ENCODE measurements around the gene KIRREL3.
"Not testable (repeated sequence)": the region's sequence is repeated elsewhere in the genome, so short reads cannot be mapped to it uniquely, and the experiment has no call there.

KIRREL3 gene

DNA sequence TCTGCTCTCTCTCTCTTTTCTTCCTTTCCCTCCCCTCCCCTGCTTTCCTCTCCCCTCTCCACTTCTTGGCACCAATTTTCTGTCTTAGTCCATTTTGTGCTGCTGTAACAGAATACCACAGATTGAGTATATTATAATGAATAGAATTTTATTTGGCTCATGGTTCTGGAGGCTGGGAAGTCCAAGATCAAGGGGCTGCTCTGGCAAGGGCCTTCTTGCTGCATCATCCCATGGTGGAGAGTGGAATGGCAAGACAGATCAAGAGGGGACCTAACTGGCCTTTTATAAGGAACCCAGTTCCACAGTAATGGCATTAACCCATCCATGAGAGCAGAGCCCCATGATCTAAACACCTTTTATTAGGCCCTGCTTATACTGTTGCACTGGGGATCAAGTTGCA is 600.6 kb downstream of the KIRREL3 start:
- no peak for DNase-seq (ENCODE audit: low read depth)

DNA sequence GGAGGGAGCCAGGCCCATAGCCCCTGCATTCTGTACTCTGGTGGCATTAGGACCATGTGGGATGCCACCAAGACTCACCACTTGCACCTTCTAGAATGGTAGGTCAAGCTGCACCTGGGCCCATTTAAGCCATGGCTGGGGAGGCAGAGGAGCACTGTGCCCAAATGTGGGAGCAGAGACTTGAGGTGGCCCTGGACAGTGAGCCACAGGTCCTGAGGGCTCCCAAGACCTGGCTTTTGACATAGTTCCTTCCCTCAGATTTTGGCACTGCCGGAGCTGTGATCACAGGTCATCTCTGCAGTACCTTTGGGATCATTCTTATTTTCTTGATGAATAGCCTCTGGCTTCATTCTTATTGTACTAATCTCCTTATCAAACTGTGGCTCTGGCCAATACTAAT is 601.8 kb downstream of the KIRREL3 start:
- DNase-seq (ENCODE audit: low read depth), result no peak

DNA sequence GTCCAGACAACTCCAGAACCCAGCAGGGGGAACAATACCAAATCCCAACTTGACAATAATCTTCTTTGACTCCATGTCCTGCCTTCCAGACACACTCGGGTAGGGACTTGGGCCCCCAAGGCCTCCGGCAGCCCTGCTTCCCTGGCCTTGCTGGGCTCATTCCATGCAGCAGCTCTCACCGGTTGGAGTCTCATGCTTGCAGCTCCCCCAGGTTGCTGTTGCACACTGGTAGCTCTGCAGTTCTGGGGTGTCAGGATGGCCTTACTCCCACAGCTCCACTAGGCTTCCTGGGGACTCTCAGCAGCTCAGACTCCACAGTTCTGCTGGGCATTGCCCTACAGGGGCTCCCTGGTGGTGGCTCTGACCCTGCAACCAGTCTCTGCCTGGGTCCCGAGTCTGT is 602.3 kb downstream of the KIRREL3 start:
- DNase-seq (ENCODE audit: low read depth), result no peak

DNA sequence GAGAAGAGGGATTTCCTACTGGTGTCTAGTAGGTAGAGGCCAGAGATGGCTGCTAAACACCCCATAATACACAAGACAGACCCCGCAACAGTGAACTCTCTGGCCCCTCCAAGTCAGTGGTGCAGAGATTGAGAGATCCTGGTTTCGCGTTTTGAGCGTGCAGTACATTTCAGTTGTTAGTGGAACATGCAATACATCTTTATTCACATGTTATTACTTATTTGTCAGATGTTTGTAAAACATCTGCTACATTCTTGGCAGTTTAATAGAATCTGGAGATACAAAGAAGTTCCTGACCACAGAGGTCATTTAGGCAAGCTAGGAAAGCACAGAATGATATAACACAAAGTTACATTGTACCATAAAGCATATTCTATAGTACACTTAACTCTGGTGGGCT is 603.6 kb downstream of the KIRREL3 start:
- DNase-seq (ENCODE audit: low read depth), result no peak

DNA sequence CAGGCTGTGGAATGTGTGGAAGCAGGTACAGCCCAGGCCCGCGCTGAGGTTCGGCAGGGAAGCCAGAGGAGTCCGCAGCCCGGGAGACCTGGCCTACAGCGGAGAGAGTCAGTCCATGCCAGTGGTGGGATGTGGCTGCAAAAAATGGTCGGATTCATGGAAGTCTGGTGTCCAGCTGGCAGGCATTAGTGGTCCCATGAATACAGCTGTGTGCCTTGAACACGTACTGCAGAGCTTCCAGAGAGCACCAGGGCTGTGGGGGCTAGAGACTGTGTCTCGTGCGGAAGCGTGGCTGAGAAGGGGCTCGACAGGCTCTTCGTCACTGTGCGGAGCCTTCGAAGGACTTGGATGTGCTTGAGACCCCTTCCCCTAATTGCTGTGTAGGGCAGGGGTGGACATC is 604.3 kb downstream of the KIRREL3 start:
- DNase-seq (ENCODE audit: low read depth), result not testable (repeated sequence)

DNA sequence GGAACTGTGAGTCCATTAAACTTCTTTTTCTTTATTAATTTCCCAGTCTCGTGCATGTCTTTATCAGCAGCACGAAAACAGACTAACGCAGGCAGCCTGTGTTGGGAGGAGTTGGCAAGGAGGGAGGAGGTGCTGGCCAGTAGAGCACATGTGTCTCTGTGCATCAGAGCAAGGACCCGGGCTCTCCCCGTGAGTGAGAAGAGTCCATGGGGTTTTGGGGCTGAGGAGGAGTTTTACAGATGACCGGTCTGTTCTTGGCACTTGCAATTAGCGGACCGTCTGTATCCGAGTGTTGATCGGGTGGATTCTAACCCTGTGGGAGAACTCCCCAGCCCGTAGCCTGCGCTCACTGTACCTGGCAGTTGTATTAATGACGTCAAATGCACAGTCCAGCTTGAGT is 604.8 kb downstream of the KIRREL3 start:
- DNase-seq (ENCODE audit: low read depth), result not testable (repeated sequence)

DNA sequence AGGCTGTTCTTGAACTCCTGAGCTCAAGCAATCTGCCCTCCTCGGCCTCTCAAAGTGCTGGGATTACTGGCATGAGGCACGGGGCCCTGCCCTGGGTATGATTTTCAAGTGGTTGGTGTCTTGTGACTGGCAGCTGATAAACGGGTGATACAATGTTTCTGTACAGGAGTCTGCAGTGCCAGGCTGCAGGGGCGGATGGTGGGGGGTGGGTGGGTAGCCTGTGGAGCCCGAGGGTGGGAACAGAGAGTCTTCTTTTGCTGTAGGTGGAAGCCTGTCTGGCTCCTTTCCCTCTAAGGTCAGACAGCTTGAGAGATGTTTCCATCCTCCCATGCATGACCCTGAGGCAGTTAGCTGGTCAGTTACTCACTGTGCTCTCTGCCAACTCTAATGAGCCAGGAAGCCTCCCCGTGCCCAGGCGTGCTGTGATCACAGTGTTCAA is 605.9 kb downstream of the KIRREL3 start:
- DNase-seq (ENCODE audit: low read depth), result not testable (repeated sequence)

DNA sequence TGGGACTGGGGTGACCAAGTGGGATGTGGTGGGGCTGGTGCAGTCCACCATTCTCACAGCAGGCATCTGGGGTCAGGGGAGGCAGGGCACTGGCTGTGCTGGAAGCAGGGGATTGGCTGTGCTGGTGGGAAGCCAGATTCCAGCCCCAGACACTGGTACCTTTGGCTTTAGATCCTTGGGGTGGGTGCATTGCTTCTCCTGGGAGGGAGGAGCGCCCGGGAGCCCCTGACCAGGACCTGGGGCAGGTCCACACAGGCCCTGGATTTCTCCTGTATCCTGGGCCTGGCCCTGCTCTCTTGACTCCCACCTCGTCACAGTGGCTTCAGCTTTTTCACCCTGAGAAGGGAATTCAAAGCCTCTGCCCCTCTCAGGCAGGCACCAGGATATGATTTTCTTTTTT is 606.5 kb downstream of the KIRREL3 start:
- DNase-seq (ENCODE audit: low read depth), result no peak

DNA sequence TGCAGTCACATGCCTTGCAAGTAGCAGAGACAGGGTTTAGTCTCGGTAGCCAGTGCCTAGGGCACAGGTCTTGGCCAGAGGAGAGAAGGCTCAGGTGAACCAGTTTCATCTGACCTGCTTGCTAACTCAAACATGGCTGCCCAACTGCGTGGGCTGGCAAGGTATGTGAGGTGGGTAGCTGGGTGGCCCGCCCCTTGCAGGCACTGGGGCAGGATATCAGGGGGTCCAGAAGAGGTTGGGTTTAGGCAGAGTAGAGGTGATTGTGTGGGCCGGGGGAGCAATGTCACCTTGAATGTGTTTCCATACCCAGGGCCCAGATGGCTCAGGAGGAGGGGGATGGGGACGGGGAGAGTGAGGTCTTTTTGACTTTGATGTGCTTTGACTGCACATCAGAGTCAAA is 607.4 kb downstream of the KIRREL3 start:
- DNase-seq (ENCODE audit: low read depth), result no peak

DNA sequence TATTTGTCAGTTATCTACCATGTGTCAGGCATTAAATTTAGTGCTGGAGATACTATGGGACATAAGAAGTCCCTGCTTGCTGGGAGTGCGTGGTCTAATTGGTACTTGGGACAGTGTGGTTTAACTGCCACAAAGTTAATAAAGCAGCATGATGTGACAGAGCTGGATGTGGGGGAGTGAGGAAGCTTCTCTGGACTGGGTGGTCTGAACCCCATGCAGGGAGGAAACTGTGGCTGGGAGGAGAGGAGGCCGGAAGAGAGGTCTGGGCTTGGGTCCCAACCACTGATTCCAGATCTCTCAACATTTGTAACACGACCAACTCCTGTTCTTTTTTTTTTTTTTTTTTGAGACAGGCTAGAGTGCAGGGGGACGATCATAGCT is 607.9 kb downstream of the KIRREL3 start:
- no peak for DNase-seq (ENCODE audit: low read depth)

DNA sequence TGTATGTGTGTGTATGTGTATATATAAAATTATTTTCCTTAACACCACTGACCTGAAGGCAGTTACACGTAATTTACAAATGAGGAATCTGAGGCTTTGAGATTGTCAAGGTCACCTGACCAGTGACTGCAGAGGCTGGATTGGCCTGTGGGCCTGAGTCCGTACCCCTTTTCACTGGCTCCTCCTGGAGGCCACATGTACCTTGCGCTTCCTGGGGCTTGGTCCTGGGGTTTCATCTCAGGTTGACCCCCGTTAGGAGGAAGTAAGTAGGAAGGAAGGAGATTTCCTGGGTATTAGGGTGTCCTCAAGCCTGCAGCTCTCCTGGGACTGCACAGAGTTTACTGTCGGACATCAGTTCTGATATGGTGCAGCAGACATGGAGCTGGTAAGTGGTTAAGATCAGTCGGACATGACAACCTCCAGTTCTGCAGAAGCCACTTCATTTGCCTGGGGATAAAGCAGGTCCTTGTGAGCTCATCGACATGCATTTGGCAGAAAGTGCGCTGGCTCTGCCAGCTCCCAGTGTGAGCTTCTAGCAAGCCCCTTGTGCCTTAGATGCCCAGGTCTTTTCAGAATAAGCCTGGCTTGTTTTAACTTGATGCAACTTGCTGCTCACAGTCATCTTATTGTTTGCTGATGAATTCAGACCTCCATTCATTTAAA is 608.5 kb downstream of the KIRREL3 start:
- no peak for DNase-seq (ENCODE audit: low read depth)

DNA sequence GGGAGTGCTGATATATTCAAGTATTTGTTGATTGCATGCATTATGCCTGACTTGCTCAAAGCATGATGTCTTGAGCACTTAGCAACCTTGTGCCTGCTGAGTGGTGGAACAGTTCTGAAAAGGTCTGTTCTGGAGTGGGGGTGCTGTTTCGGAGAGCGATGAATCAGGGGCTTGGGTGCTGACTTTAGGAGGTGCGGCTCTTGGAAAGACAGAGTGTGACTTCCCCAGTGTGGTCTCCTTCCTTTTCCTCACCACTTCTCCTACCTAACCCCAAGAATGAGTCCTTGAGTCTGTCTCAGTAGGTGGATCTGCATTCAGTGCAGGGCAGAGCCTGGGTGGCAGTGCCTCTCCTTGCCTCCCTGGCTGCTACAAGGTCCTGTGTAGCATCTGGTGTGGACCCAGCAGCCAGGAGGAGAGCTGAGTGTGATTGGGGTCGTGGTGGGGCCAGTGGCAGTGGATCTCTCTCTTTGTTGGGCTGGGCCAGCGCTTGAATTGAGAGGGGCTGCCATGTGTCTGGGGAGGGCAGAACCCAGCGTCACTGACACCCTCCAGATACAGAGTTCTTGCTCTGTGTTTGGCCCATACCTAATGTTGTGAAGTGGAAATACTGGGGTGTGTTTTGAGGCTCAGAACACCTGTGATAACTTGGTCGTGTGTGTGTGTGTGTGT is 609.1 kb downstream of the KIRREL3 start:
- DNase-seq (ENCODE audit: low read depth), result no peak

DNA sequence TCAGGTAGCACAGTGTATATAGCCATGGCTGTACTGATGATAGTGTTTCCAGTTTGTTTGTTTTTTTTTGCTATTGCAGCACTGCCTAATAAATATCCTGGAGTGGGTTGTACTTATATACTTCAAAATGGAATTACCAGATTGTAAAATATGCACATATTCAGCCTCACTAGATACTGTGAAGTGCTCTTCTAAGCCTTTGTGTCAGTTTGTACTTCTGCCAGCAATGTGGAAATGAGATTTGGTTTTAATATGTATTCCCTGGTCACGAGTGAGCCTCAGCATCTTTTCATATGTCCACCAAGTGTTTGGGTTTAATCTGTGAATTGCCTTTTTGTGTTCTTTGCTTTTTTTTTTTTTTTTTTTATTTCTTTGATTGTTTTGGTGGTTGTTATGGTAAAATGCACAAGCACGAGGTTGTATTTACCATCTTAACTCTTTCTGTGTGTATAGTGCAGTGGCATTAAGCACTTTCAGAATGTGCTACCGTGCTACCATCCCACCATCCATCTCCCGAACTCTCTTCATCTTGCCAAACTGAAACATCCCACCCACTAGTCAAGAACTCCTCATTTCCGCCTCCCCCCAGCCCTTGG is 610.2 kb downstream of the KIRREL3 start:
- no peak for DNase-seq (ENCODE audit: low read depth)

DNA sequence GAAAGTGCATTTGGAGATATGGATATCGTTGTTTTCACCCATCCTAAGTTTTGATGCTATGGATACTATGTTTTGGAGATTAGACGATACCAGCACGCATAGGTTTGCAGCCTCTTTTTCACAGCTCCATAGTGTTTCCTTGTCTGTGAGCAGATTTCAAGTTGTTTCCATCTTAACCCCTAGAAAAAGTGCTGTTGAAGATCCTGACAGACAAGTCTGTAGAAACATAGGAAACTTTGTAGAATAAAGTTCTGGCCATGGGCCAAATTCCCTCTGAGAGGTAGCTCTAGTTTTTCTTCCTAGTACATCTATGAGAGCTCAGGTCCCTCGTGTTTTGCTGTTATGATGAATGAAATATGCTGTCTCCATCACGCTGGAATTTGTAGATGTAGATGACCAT is 612.7 kb downstream of the KIRREL3 start:
- DNase-seq (ENCODE audit: low read depth), result no peak

DNA sequence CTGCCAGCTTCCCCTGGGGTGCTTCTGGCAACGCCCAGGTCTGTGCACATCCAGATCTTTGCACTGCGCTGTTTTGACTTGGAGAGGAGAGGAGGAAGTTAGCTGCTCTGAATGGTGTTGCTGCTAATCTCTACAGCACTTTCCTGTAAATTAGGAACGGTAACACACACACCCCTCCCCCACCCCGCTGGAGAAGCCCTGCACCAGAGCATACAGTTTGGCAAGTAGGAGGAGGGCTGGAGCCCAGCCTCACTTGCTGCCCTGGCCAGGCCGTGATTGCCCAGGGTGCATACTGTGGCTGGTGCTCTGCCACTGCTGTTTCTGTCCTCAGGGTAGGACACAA is 613.9 kb downstream of the KIRREL3 start:
- not testable (repeated sequence) for DNase-seq (ENCODE audit: low read depth)

DNA sequence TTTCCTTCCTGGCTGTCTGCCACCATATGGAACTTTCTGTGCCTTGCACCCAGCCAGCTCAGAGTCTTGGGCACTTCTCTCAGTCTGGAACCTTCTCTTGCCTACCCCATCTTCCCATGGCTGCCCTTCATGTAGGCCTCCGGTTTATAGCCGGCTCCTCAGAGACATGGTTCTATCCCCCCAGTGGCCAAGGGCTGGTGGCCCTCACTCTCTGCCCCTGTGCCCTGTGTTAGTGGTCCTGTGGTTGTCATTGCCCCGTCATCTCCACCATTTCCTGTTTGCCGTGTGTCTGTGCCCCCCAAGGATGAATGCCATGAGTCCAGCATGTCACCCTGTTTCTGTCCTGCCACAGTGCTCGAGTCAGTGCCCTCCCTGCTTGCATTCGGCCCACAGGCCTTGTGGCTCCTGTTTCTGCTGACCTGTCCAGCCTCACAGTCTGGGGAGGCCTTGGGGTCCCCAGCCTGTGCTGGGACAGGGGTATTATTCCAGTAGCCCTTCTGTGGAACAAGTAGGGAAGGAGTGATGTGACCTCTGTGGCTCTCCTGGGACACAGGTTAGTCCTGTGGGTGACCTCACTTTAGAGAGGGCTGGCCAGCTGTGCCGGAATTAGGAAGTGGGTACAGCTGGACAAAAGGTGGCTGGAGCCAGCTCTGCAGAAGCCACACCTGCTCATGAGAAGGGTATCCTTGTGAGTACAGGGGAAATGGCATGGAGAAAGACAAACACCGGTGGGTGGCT is 614.4 kb downstream of the KIRREL3 start:
- no peak for DNase-seq (ENCODE audit: low read depth)

DNA sequence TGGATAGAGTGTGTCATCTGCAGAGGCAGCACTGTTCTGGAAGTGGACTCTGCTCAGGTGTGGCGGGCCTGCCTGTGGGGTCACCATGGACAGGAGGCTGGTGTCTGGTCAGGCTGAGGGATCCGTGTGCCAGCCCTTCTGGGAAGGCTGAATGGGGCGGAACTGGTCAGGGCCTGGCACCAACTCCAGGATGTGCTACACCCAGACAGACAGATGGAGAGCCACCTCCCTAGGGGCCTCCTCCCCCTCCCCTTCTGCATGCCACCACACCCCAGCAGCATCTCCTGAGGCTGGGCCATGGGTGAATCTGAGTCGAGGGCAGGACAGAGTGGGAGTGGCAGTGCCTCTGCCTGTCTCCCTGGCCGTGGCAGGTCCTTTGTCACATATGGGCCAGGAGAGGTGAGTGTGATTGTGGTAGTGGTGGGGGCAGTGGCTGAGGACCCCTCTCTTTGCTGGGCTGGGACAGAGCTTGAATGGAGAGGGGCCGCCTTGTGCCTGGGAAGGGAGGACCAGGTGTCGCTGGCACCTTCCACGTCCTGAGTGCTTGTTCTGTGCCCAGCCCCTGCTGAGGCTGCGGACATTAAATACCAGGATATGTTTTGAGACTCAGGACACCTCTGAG is 616.0 kb downstream of the KIRREL3 start:
- no peak for DNase-seq (ENCODE audit: low read depth)

DNA sequence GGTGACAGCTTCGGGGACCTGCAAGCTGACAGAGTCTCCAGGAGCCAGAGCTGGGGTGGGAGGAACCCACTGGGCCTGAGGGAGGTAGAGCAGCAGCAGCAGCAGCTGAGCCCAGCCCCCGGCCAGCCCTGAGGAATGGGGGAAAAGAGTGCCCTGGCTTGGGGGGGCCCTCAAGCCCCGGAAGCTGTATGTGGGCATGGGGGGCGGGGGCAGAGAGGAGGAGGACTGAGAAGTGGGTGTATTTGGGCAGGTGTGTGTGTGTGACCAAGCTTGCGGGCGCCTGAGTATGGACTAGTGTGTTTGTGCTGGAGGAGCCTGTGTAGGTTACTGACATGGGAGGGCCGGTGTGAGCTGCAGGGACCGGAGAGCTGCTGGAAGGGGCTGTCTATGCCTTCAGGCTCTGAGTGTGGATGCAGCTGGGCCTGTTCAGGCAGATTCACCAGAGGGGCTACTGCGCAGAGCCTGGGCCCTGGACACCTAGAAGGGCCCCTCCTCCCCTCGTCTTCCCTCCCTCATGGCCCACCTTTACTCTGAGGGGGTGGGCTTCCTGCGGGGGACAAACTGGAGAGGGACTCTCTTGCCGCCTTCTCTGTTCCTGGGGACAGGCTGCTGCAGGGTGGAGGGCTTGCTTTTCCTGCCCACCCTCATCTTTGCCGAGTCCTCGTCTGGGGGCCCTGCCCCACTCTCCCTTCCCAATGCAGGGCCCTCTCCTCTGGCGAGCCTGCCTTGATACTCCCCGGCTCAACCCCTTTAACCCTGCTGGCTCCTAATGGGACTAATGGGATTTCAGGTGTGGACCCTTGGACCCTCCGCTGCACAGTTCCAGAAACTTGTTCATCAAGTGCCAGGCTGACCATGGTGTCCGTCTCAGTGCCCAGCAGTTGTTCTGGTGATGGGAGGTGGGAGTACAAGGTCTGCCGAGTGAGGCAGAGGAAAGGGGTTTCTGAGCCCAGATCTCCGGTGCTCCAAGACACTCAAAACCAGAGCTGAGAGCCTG is 616.9 kb downstream of the KIRREL3 start:
- no peak for DNase-seq (ENCODE audit: low read depth)

DNA sequence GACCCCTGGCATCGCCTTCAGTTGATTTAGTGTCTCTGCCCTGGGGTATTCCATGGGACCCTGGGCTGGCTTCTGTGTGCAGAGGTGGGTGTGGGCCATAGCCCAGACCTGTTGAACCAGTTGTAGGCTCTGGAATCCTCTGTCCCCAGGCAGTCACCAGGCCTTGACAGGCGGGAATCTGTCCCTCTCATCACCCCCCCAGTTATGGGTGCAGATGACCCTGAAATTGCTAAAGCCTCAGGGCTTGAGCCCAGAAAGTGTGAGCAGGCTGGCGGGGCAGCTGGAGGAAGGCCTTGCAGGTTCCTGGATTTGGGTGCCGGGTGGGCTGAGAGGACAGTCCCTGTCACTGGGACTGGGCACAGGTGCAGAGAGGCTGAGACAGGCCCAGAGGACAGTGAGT is 617.9 kb downstream of the KIRREL3 start:
- DNase-seq (ENCODE audit: low read depth), result not testable (repeated sequence)

DNA sequence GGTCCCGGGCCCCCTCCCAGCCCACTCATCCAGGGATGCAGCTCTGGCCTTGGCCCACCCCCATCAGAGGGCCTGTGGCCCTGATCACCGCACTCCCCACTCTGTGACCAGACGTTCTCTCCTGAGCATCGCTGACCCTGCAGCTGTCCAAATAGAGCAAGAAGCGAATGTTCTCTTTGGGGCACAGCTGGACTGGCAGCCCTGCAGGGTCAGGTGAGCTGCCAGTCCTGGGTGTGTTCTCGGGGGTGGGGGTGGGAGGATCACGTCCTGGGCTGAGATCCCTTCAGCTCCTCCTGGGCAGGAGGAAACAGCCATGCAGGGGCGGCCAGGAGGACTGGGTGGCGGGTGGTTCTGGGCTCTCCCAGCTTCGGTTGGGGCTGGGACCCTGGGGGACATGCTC is 618.6 kb downstream of the KIRREL3 start:
- not testable (repeated sequence) for DNase-seq (ENCODE audit: low read depth)

DNA sequence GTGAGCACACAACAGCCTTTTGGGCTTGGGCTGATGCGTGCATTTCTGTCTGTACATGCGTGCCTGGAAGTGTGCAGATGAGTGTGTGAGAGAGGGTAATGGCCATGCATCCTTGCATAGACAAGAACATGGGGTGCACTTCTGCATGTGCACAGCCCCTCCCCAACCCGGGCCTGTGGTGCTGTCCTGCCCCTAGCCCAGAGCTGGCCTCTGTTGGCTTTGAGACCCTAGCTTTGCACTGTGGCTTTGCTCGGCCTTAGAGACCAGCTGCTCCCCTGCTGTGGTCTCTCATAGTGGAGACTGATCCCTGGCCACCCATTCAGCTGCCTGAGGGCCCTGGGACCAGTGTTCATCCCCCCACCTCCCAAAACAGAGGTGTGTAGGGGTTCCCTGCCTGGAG is 619.7 kb downstream of the KIRREL3 start:
- no peak for DNase-seq (ENCODE audit: low read depth)

All from activated T-cell treated with anti-CD3 and anti-CD28 coated beads for 24 hours (primary cell).